BJ (cell line): ENCODE data around the gene C9orf152. TPM values are rescaled to one million over a fixed set of nuclear protein-coding genes. Genes with fewer than 3 reads are reported as not detected.

Experiments
- CTCF ChIA-PET: fragments of 350-600 bp; formaldehyde crosslinking; extraction: SDS; loops from one replicate; lab custom pipeline; 2021; ENCODE audit warnings: antibody characterized with exemption, inconsistent platforms; lab: Yijun Ruan, JAX
- POLR2A ChIA-PET: fragments of 300-600 bp; sonication (Branson Sonifier 250); formaldehyde crosslinking; extraction: SDS; loops from one replicate; lab custom pipeline; 2021; ENCODE audit warnings: antibody characterized with exemption; lab: Charles Lee
- DNase-seq: peaks from one replicate; pipeline ENCODE4 v3.0.0-alpha.2; 2011; ENCODE audit warnings: low read depth
- H3K27me3 ChIP-seq: 2 replicates; pipeline ENCODE4 v1.6.0; 2011; ENCODE audit warnings: low read length; ENCODE audit not compliant: control insufficient read depth, insufficient read depth
- H3K36me3 ChIP-seq: 2 replicates; pipeline ENCODE4 v1.5.1; 2011; ENCODE audit warnings: low read length; ENCODE audit not compliant: control insufficient read depth, insufficient read depth
- H3K4me3 ChIP-seq: 2 replicates; pipeline ENCODE4 v1.5.1; 2011; ENCODE audit warnings: low read depth, mild to moderate bottlenecking, control low read depth, low read length
- CTCF ChIP-seq: IDR thresholded peaks from 2 replicates; pipeline ENCODE4 v1.5.1; 2011; ENCODE audit warnings: low read depth, mild to moderate bottlenecking, control low read depth, inconsistent platforms, low read length, moderate library complexity; ENCODE audit not compliant: insufficient read depth
- polyA minus RNA-seq: library from RNA; depleted of rRNA, polyadenylated mRNA; stranded (reverse); fragments of >200 nt; gene quantifications from 2 replicates; pipeline ENCODE4 v1.2.3, GENCODE V29; 2011; rRNA and poly(A)+ RNA removed
- polyA plus RNA-seq: library from polyadenylated mRNA; depleted of rRNA; stranded (reverse); fragments of >200 nt; gene quantifications from 2 replicates; pipeline ENCODE4 v1.2.3, GENCODE V29; 2011; rRNA removed

C9orf152 gene
- polyA plus RNA-seq (not detected in 2 replicates), polyA minus RNA-seq (not detected in 2 replicates)

GRCh38 chr9:110208031-110208430 lies at the start of gene C9orf152:
Gene C9orf152, minus strand, starts transcription at chr9:110208159. Its CDS starts 580 bp downstream, at chr9:110207579.
- DNase-seq = no peak
- CTCF ChIA-PET = interaction anchor here (4.4 kb wide), 1 partner anchor 9 kb away, joined by 21 read pairs; no protein-coding TSS in a partner anchor
- POLR2A ChIA-PET = no interaction called here
- H3K4me3 ChIP-seq = no peak within 1 kb of the TSS
- peaks cover 6% of the 10 kb centered on the region for H3K27me3 ChIP-seq
- TF ChIP-seq CTCF = no peak
- no peaks in the 10 kb centered on the region for H3K36me3 ChIP-seq

GRCh38 chr9:110257097-110257841 lies 49.3 kb upstream of the C9orf152 start:
- H3K27me3 ChIP-seq = no peaks in the 10 kb centered on the region
- H3K36me3 ChIP-seq = no peaks in the 10 kb centered on the region
- DNase-seq = no peak
- no peak for TF ChIP-seq CTCF
- POLR2A ChIA-PET = interaction anchor here (0.5 to 1.0 kb wide), 6 partner anchors 16 to 338 kb away, joined by 3 to 8 read pairs (median 4); no protein-coding TSS in a partner anchor
- CTCF ChIA-PET = interaction anchor here (0.8 to 1.2 kb wide), 3 partner anchors 65 to 94 kb away, joined by 3 to 6 read pairs (median 4); no protein-coding TSS in a partner anchor
- peak overlapping the region; percentile 90 for H3K4me3 ChIP-seq

- H3K4me3 ChIP-seq = peak within 1 kb of the TSS; percentile 90
- ChIA-PET CTCF (interaction anchor here (0.8 kb wide), 1 partner anchor 95 kb away, joined by 3 read pairs; no protein-coding TSS in a partner anchor), POLR2A (interaction anchor here (0.5 to 1.0 kb wide), 11 partner anchors 9 to 1636 kb away, joined by 3 to 17 read pairs (median 4); no protein-coding TSS in a partner anchor)
- no peaks in the 10 kb centered on the region for H3K36me3 ChIP-seq
- DNase-seq = peak; percentile 60
- TF ChIP-seq CTCF = no peak
- no peaks in the 10 kb centered on the region for H3K27me3 ChIP-seq
Observed at GRCh38 chr9:110256380-110257096, 48.6 kb upstream of the C9orf152 start, which contains the start of gene TXN. Gene TXN, minus strand, starts transcription at chr9:110256507. Its CDS starts 72 bp downstream, at chr9:110256435.

- CTCF ChIA-PET = no interaction called here
- TF ChIP-seq CTCF = no peak
- H3K36me3 ChIP-seq = no peaks in the 10 kb centered on the region
- POLR2A ChIA-PET = interaction anchor here (0.7 to 1.0 kb wide), 6 partner anchors 9 to 1637 kb away, joined by 3 to 17 read pairs (median 4); no protein-coding TSS in a partner anchor
- DNase-seq = no peak
- H3K4me3 ChIP-seq = peak overlapping the region; percentile 90
- no peaks in the 10 kb centered on the region for H3K27me3 ChIP-seq
Observed at GRCh38 chr9:110255463-110256379, 47.8 kb upstream of the C9orf152 start.
